HG03159 (cell line): ENCODE data around the gene REC8.
"Not testable (repeated sequence)": the region's sequence is repeated elsewhere in the genome, so short reads cannot be mapped to it uniquely, and the experiment has no call there.

ENCODE experiments used
- ATAC-seq: cut with Tn5 transposase; IDR thresholded peaks from one replicate; pipeline ENCODE4 v1.9.1; 2021; ENCODE audit warnings: mild to moderate bottlenecking, moderate library complexity; ENCODE audit not compliant: unreplicated experiment

Gene REC8

DNA sequence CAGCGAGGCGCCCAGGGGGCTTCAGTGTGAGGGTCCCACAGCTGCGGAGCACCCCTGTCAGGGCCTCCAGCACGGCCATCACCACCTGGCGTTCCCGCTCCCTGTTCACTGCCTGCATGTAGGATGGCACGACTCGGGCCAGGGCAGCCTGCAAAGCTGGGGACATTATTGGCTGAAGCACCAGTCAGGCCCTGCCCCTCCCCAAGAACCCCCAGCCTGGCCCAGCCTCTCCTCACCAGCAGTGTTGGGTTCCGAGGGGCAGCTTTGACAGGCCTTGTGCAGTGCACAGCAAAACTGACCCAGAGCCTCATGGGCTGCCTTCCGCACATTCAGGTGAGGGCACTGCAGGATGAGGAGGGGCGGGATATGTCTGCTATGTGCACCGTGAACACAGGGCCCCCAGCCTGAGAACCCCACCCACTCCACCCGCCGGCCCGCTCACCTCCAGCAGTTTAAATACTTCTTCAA lies 11.2 kb downstream of the REC8 start:
- no peak for ATAC-seq

- ATAC-seq, result no peak
Measured at GRCh38 chr14:24184104-24184970, 12.5 kb downstream of the REC8 start.

- no peak for ATAC-seq
Measured at GRCh38 chr14:24185026-24185425, 13.1 kb downstream of the REC8 start.

DNA sequence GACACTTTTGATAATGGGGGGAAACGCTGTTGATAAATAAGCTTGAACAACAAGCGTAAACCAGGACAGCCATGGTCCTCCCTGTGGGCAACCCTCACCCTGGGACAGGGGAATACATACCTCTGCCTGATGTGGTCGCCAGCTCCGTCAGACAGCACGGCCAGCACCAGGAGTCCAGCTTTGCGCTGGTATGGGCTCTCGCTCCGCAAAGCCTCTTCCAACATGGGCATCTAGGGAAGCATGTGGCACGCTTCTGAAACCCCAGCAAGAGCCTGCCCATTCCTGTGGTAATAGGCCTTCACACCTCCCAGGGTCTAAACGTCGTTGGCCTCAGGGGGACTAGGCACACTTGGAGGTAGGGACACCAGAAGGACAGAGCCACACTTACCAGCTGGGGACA lies 13.9 kb downstream of the REC8 start:
- ATAC-seq, result no peak

- ATAC-seq, result no peak
Measured at GRCh38 chr14:24186831-24187538, 15.1 kb downstream of the REC8 start.

DNA sequence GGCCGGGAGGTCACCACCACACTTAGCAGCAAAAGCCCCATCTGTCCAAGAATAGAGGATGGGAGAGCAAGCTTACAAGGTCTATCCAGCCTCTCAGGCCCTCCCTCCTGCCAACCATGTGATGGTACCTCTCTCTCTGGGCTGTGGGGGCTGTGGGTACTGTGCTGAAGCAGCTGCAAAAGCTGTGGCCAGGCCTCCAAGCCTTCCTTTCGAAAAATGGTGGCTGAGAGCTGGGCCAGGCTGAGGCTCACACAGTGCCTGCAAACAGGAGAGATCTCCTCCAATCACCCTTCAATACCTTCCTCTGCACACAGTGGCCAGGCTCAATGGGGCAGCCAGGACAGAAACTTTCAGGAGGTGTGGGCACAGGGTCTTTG lies 15.6 kb downstream of the REC8 start:
- ATAC-seq, result no peak

- peak; percentile 85 for ATAC-seq
Measured at GRCh38 chr14:24188251-24189058, 16.6 kb downstream of the REC8 start, which contains the start of gene IPO4. TSS of gene IPO4 (minus strand) at chr14:24188816. CDS start at chr14:24188787, 29 bp downstream.

- no peak for ATAC-seq
Measured at GRCh38 chr14:24189059-24189375, 17.1 kb downstream of the REC8 start.

DNA sequence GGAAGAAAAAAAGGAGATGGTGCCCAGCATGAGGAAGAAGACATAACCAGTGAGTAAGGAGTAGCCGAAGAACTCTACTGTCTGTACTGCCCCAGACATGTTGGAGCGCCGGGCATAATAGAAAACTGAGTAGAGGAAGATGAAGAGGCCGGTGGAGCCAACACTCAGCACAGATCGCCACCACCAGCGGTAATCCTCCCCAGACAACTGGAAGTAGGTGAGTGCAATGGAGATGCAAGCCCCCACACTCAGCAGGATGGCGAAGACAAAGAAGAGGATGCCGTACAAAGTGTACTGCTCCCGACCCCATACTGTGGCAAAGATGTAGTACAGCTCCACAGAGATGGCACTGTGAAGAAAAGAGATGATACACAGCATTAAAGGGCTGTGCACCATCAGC lies 17.6 kb downstream of the REC8 start:
- ATAC-seq, result no peak

DNA sequence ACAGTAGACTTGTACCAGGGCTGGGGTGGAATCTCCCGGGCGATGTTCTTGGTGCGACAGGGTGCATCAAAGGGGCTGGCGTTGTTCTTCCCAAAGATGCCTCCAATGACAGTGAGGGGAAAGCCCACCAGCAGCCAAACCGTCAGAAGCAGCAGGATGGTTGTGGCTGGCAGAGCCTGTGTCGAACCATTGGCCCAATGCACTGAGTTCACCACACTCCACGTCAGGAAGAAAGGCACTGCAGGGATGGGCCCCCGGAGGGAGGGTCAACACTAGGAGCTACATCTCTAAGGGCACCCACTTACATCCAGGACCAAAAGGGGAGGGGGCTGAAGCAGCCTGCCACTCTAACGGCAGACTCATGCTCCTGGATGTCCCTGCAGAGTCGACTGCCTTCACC lies 18.5 kb downstream of the REC8 start:
- ATAC-seq, result no peak

- ATAC-seq, result no peak
Measured at GRCh38 chr14:24192933-24193332, 21.1 kb downstream of the REC8 start.

GRCh38 chr14:24194186-24194872 lies 22.4 kb downstream of the REC8 start:
- ATAC-seq, result no peak

- no peak for ATAC-seq
Measured at GRCh38 chr14:24194873-24195185, 22.9 kb downstream of the REC8 start.

DNA sequence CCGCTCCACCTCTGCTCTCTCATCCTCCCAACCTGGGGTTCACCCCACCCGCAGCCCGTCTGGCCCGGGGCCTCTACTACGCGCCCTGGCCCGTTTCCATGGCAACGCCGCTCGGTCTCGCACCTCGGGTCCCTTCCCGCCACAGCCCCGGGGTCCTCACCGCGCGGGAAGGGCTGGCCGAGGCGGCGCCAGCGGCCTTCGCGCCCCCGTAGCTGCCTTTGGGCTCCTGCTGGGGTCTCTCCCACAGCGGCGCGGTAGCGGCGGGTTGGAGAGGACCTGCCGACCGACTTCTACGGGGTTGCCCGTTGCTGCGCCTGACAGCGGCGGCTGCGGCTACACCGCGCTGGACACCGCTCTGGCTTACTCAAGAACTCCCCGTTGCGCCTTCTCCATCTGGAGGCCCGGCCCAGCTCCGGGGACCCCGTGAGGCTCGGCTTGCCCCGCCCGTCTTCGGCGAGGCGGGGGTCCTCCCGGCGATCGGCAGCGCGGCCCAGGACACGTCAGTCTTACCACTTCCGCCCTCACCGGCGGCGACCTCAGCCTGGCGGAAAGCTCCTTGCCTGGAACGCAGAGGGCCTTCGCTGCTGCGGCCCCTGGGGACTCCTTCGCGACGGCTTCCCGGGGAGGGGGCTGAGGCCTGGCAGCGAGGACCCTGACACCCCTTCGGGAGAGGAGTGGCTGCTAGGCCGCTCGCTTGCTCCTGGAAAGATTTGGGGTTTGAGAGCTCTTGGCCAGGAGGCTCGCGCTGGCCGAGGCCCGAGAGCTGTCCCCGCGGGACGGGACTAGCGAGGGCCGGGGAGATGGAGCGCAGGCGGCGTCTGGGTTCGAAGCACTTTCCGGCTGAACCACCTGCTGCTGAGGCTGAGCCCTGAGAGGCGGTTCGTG lies 23.5 kb downstream of the REC8 start, which contains the start of gene TM9SF1:
Gene TM9SF1 (minus strand): TSS at position 256 of the 885 bp plus-strand sequence. CDS start 422 bp downstream, outside the sequence.
- peak; percentile 82 for ATAC-seq

GRCh38 chr14:24196071-24197055 lies 24.5 kb downstream of the REC8 start:
- ATAC-seq, result peak; percentile 15

- ATAC-seq, result no peak
Measured at GRCh38 chr14:24197056-24197450, 25.2 kb downstream of the REC8 start.

DNA sequence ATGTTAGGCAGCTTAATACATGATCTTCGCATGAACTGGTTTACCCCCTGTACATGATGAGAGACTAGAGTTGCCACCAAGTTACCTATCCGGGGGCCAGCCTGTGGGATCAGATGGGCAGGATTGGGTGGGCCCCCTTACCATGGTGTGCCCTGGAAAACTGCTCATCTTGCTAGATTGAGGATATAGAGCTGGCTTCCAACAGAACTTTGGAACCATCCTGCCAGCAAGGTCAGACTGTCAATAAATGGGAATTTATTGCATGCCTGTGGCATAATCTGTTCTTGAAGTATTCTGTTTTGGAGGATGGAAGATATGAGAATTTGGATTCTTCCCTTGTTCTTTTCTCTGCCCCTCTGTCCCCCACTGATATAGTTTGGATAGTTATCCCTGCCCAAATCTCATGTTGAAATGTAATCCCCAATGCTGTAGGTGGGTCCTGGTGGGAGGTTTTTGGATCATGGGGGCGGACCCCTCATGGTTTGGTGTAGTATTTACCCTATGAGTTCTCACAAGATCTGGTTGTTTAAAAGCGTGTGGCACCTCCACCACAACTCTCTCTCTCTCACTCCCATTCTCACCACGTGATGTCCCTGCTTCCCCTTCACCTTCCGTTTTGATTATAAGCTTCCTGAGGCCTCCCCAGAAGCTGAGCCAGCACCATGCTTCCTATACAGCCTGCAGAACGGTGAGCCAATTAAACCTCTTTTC lies 27.1 kb downstream of the REC8 start:
- ATAC-seq, result no peak

GRCh38 chr14:24202538-24202937 lies 30.7 kb downstream of the REC8 start:
- not testable (repeated sequence) for ATAC-seq
